ENCODE measurements around the gene SPATA19.

SPATA19 gene

GRCh38 chr11:133845413-133845812 lies at the start of gene SPATA19:
Gene SPATA19, minus strand, starts transcription at chr11:133845513. Its CDS starts 67 bp downstream, at chr11:133845446.
- TF ChIP-seq TEAD4 (IDR thresholded peaks at IDR 0.05) = no peak

DNA sequence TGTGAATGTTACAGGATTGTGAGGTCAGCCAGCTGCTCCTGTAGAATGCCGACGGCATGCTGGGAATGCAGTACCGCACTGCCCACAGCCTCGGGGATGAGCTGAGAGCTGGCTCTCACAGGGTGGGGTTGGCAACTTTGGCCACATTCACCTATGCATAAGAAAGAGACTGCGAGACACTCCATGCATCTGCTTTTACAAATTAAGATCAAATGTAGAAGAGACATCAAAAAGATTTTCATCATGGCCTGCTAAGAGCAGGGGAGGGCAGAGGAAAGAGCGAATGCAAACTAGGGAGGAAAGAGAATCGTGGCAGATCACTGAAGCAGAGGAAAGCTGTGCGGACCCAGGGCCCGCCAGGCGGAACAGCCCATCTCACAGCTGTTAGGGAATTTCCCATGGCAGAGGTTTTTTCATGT lies 49.8 kb upstream of the SPATA19 start:
- TF ChIP-seq, protein P1, sequence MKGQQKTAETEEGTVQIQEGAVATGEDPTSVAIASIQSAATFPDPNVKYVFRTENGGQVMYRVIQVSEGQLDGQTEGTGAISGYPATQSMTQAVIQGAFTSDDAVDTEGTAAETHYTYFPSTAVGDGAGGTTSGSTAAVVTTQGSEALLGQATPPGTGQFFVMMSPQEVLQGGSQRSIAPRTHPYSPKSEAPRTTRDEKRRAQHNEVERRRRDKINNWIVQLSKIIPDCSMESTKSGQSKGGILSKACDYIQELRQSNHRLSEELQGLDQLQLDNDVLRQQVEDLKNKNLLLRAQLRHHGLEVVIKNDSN (IDR thresholded peaks at IDR 0.05) = no peak
- TF ChIP-seq NFIC (IDR thresholded peaks at IDR 0.05) = no peak
- no peak for TF ChIP-seq FOXM1 (IDR thresholded peaks at IDR 0.05; ENCODE audit: borderline replicate concordance, low read depth)
- no peak for TF ChIP-seq RAD21 (IDR thresholded peaks at IDR 0.05; ENCODE audit: low read depth)
- TF ChIP-seq TAF1 (IDR thresholded peaks at IDR 0.05; ENCODE audit: low read depth) = no peak
- no peak for TF ChIP-seq TCF12 (IDR thresholded peaks at IDR 0.05; ENCODE audit: low read depth)
- no peak for TF ChIP-seq ZBTB7A (IDR thresholded peaks at IDR 0.05; ENCODE audit: low read depth)

- no peak for TF ChIP-seq NFIC (IDR thresholded peaks at IDR 0.05)
These were observed 48.1 kb upstream of the SPATA19 start for GRCh38 chr11:133893381-133893780.

- TF ChIP-seq MAX (IDR thresholded peaks at IDR 0.05) = no peak
- TF ChIP-seq TAF1 (IDR thresholded peaks at IDR 0.05; ENCODE audit: low read depth) = no peak
- no peak for TF ChIP-seq NFIC (IDR thresholded peaks at IDR 0.05)
- TF ChIP-seq YY1 (IDR thresholded peaks at IDR 0.05; ENCODE audit: low read depth) = no peak
- TF ChIP-seq FOXM1 (IDR thresholded peaks at IDR 0.05; ENCODE audit: borderline replicate concordance, low read depth) = no peak
- no peak for TF ChIP-seq TEAD4 (IDR thresholded peaks at IDR 0.05)
- no peak for TF ChIP-seq ZBTB7A (IDR thresholded peaks at IDR 0.05; ENCODE audit: low read depth)
- no peak for TF ChIP-seq TCF12 (IDR thresholded peaks at IDR 0.05; ENCODE audit: low read depth)
- TF ChIP-seq CREB1 (IDR thresholded peaks at IDR 0.05; ENCODE audit: low read depth) = no peak
- TF ChIP-seq, protein P1 (IDR thresholded peaks at IDR 0.05) = no peak
- TF ChIP-seq EGR1 (IDR thresholded peaks at IDR 0.05) = no peak
- TF ChIP-seq, protein P2, sequence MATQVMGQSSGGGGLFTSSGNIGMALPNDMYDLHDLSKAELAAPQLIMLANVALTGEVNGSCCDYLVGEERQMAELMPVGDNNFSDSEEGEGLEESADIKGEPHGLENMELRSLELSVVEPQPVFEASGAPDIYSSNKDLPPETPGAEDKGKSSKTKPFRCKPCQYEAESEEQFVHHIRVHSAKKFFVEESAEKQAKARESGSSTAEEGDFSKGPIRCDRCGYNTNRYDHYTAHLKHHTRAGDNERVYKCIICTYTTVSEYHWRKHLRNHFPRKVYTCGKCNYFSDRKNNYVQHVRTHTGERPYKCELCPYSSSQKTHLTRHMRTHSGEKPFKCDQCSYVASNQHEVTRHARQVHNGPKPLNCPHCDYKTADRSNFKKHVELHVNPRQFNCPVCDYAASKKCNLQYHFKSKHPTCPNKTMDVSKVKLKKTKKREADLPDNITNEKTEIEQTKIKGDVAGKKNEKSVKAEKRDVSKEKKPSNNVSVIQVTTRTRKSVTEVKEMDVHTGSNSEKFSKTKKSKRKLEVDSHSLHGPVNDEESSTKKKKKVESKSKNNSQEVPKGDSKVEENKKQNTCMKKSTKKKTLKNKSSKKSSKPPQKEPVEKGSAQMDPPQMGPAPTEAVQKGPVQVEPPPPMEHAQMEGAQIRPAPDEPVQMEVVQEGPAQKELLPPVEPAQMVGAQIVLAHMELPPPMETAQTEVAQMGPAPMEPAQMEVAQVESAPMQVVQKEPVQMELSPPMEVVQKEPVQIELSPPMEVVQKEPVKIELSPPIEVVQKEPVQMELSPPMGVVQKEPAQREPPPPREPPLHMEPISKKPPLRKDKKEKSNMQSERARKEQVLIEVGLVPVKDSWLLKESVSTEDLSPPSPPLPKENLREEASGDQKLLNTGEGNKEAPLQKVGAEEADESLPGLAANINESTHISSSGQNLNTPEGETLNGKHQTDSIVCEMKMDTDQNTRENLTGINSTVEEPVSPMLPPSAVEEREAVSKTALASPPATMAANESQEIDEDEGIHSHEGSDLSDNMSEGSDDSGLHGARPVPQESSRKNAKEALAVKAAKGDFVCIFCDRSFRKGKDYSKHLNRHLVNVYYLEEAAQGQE (IDR thresholded peaks at IDR 0.05; ENCODE audit: low read depth) = no peak
- no peak for TF ChIP-seq RAD21 (IDR thresholded peaks at IDR 0.05; ENCODE audit: low read depth)
- TF ChIP-seq CEBPB (IDR thresholded peaks at IDR 0.05) = no peak
- TF ChIP-seq EP300 (IDR thresholded peaks at IDR 0.05; ENCODE audit: borderline replicate concordance) = no peak
These were observed 47.5 kb upstream of the SPATA19 start for GRCh38 chr11:133892584-133893380.

DNA sequence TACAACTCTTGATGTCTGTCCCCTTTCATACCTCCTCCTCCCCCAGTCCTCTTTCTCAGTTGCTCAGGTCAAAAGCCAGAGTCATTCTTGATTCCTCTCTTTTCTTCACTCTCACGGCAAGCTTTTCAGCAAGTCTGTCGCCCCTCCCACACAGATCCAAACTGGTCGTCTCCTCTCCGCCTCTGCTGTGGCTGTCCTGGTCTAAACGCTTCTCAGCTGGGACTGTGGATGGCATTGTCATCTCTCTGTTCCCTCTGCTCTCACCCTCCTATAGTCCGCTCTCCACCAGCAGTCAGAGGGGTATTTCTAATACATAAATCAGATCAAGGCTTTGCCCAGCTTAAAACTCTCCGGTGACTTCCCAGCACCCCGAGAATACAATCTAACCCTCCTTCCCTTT lies 46.8 kb upstream of the SPATA19 start:
- no peak for TF ChIP-seq TCF12 (IDR thresholded peaks at IDR 0.05; ENCODE audit: low read depth)
- no peak for TF ChIP-seq YY1 (IDR thresholded peaks at IDR 0.05; ENCODE audit: low read depth)
- no peak for TF ChIP-seq EGR1 (IDR thresholded peaks at IDR 0.05)
- TF ChIP-seq CEBPB (IDR thresholded peaks at IDR 0.05) = no peak
- TF ChIP-seq, protein P2 (IDR thresholded peaks at IDR 0.05; ENCODE audit: low read depth) = no peak
- TF ChIP-seq FOXM1 (IDR thresholded peaks at IDR 0.05; ENCODE audit: borderline replicate concordance, low read depth) = no peak
- no peak for TF ChIP-seq TAF1 (IDR thresholded peaks at IDR 0.05; ENCODE audit: low read depth)
- no peak for TF ChIP-seq MAX (IDR thresholded peaks at IDR 0.05)
- no peak for TF ChIP-seq RAD21 (IDR thresholded peaks at IDR 0.05; ENCODE audit: low read depth)
- TF ChIP-seq ZBTB7A (IDR thresholded peaks at IDR 0.05; ENCODE audit: low read depth) = no peak
- TF ChIP-seq NFIC (IDR thresholded peaks at IDR 0.05) = no peak
- TF ChIP-seq, protein P1 (IDR thresholded peaks at IDR 0.05) = no peak
- TF ChIP-seq EP300 (IDR thresholded peaks at IDR 0.05; ENCODE audit: borderline replicate concordance) = no peak
- TF ChIP-seq CREB1 (IDR thresholded peaks at IDR 0.05; ENCODE audit: low read depth) = no peak
- TF ChIP-seq TEAD4 (IDR thresholded peaks at IDR 0.05) = no peak

GRCh38 chr11:133889893-133890292 lies 44.6 kb upstream of the SPATA19 start:
- TF ChIP-seq CREB1 (IDR thresholded peaks at IDR 0.05; ENCODE audit: low read depth) (no peak), TAF1 (IDR thresholded peaks at IDR 0.05; ENCODE audit: low read depth) (no peak), CEBPB (IDR thresholded peaks at IDR 0.05) (no peak), TEAD4 (IDR thresholded peaks at IDR 0.05) (no peak), EGR1 (IDR thresholded peaks at IDR 0.05) (no peak), FOXM1 (IDR thresholded peaks at IDR 0.05; ENCODE audit: borderline replicate concordance, low read depth) (no peak), ZBTB7A (IDR thresholded peaks at IDR 0.05; ENCODE audit: low read depth) (no peak), EP300 (IDR thresholded peaks at IDR 0.05; ENCODE audit: borderline replicate concordance) (no peak), TCF12 (IDR thresholded peaks at IDR 0.05; ENCODE audit: low read depth) (no peak), NFIC (IDR thresholded peaks at IDR 0.05) (no peak), YY1 (IDR thresholded peaks at IDR 0.05; ENCODE audit: low read depth) (no peak), RAD21 (IDR thresholded peaks at IDR 0.05; ENCODE audit: low read depth) (no peak), MAX (IDR thresholded peaks at IDR 0.05) (no peak)
- TF ChIP-seq, protein P2 (IDR thresholded peaks at IDR 0.05; ENCODE audit: low read depth) = no peak
- TF ChIP-seq, protein P1 (IDR thresholded peaks at IDR 0.05) = no peak
